Activated T-cell treated with anti-CD3 and anti-CD28 coated beads, Interleukin-2, amount 50 U/mL, for 4 hours (primary cell): Measurements from ENCODE around the gene KCTD18. TPM values are rescaled to one million over a fixed set of nuclear protein-coding genes. Genes with fewer than 3 reads are reported as not detected.

Source experiments
- ATAC-seq, 2 donors: fragments of 200-7000 bp; cut with Tn5 transposase; one replicate each; pipeline ENCODE4 v1.10.0; 2021
- DNase-seq: peaks from one replicate; pipeline ENCODE4 v3.0.0-alpha.2; 2020
- H3K27me3 Mint-ChIP-seq: one replicate; pipeline ENCODE4 v1.8.0; 2021; ENCODE audit warnings: low read depth, mixed read lengths
- H3K36me3 Mint-ChIP-seq: one replicate; pipeline ENCODE4 v1.8.0; 2022; ENCODE audit warnings: mixed read lengths; ENCODE audit not compliant: insufficient read depth
- H3K4me1 Mint-ChIP-seq: one replicate; pipeline ENCODE4 v1.8.0; 2021; ENCODE audit warnings: low read depth, mixed read lengths
- H3K4me3 Mint-ChIP-seq: one replicate; pipeline ENCODE4 v1.8.0; 2021; ENCODE audit warnings: mild to moderate bottlenecking, moderate library complexity, mixed read lengths
- H3K9me3 Mint-ChIP-seq: one replicate; pipeline ENCODE4 v1.8.0; 2021; ENCODE audit warnings: mixed read lengths
- total RNA-seq, 3 donors: library from RNA; stranded (reverse); gene quantifications; one replicate each; pipeline ENCODE4 v1.2.1, GENCODE V29; 2021

KCTD18 gene
- total RNA-seq = 10 to 100 TPM; 11.7 to 12.9 (median 12.7) TPM

- Mint-ChIP-seq H3K4me3 (peak within 1 kb of the TSS; percentile 88), H3K4me1 (peaks cover 25% of the 10 kb centered on the region), H3K36me3 (peaks cover 8% of the 10 kb centered on the region), H3K9me3 (no peaks in the 10 kb centered on the region), H3K27me3 (no peaks in the 10 kb centered on the region)
- ATAC-seq (peak; percentile 99), DNase-seq (peak; percentile 91)
Observed at GRCh38 chr2:200509612-200510433, at the start of gene KCTD18. TSS of gene KCTD18 (minus strand) at chr2:200510068. CDS start at chr2:200507016, 3,052 bp downstream.

GRCh38 chr2:200540793-200541192, 30.9 kb upstream of the KCTD18 start:
- Mint-ChIP-seq H3K36me3 (peaks cover 27% of the 10 kb centered on the region), H3K4me3 (no peak overlapping the region), H3K27me3 (no peaks in the 10 kb centered on the region), H3K4me1 (no peaks in the 10 kb centered on the region), H3K9me3 (peaks cover 3% of the 10 kb centered on the region)
- DNase-seq (no peak), ATAC-seq (no peak)

- DNase-seq = no peak
- no peak for ATAC-seq
- H3K4me1 Mint-ChIP-seq = no peaks in the 10 kb centered on the region
- peaks cover 21% of the 10 kb centered on the region for H3K36me3 Mint-ChIP-seq
- H3K27me3 Mint-ChIP-seq = no peaks in the 10 kb centered on the region
- peaks cover 3% of the 10 kb centered on the region for H3K9me3 Mint-ChIP-seq
- no peak overlapping the region for H3K4me3 Mint-ChIP-seq
Observed at GRCh38 chr2:200538139-200538538, 28.3 kb upstream of the KCTD18 start.

- ATAC-seq (no peak), DNase-seq (no peak)
- H3K4me1 Mint-ChIP-seq = no peaks in the 10 kb centered on the region
- H3K9me3 Mint-ChIP-seq = no peaks in the 10 kb centered on the region
- no peak overlapping the region for H3K4me3 Mint-ChIP-seq
- H3K36me3 Mint-ChIP-seq = peaks cover under 1% of the 10 kb centered on the region
- H3K27me3 Mint-ChIP-seq = no peaks in the 10 kb centered on the region
Observed at GRCh38 chr2:200534572-200534971, 24.7 kb upstream of the KCTD18 start.

GRCh38 chr2:200533754-200534153, 23.9 kb upstream of the KCTD18 start:
- DNase-seq = no peak
- Mint-ChIP-seq H3K27me3 (no peaks in the 10 kb centered on the region), H3K4me1 (no peaks in the 10 kb centered on the region), H3K4me3 (no peak overlapping the region), H3K9me3 (no peaks in the 10 kb centered on the region), H3K36me3 (no peaks in the 10 kb centered on the region)
- no peak for ATAC-seq

- Mint-ChIP-seq H3K9me3 (no peaks in the 10 kb centered on the region), H3K27me3 (peaks cover 2% of the 10 kb centered on the region), H3K4me3 (no peak overlapping the region), H3K36me3 (no peaks in the 10 kb centered on the region), H3K4me1 (peaks cover 12% of the 10 kb centered on the region)
- ATAC-seq (no peak), DNase-seq (no peak)
Observed at GRCh38 chr2:200528228-200528627, 18.4 kb upstream of the KCTD18 start.

- peak; percentile 94 for DNase-seq
- no peaks in the 10 kb centered on the region for H3K36me3 Mint-ChIP-seq
- H3K27me3 Mint-ChIP-seq = peaks cover 2% of the 10 kb centered on the region
- ATAC-seq = peak; percentile 99
- peaks cover 12% of the 10 kb centered on the region for H3K4me1 Mint-ChIP-seq
- H3K9me3 Mint-ChIP-seq = no peaks in the 10 kb centered on the region
- H3K4me3 Mint-ChIP-seq = peak within 1 kb of the TSS; percentile 83
Observed at GRCh38 chr2:200525882-200526651, 16.2 kb upstream of the KCTD18 start, which contains the start of gene SGO2. TSS of gene SGO2 (plus strand) at chr2:200526207. CDS start at chr2:200532976, 6,769 bp downstream.

- DNase-seq = no peak
- Mint-ChIP-seq H3K36me3 (no peaks in the 10 kb centered on the region), H3K27me3 (peaks cover 2% of the 10 kb centered on the region), H3K4me1 (peaks cover 12% of the 10 kb centered on the region), H3K4me3 (peak overlapping the region; percentile 83), H3K9me3 (no peaks in the 10 kb centered on the region)
- no peak for ATAC-seq
Observed at GRCh38 chr2:200525551-200525881, 15.6 kb upstream of the KCTD18 start.

- no peaks in the 10 kb centered on the region for H3K9me3 Mint-ChIP-seq
- peaks cover 2% of the 10 kb centered on the region for H3K27me3 Mint-ChIP-seq
- H3K36me3 Mint-ChIP-seq = no peaks in the 10 kb centered on the region
- DNase-seq (no peak), ATAC-seq (no peak)
- H3K4me1 Mint-ChIP-seq = peaks cover 12% of the 10 kb centered on the region
- peak overlapping the region; percentile 83 for H3K4me3 Mint-ChIP-seq
Observed at GRCh38 chr2:200525066-200525465, 15.2 kb upstream of the KCTD18 start.

- H3K4me3 Mint-ChIP-seq = no peak overlapping the region
- H3K4me1 Mint-ChIP-seq = peaks cover 12% of the 10 kb centered on the region
- no peak for ATAC-seq
- peaks cover 2% of the 10 kb centered on the region for H3K27me3 Mint-ChIP-seq
- DNase-seq = no peak
- H3K9me3 Mint-ChIP-seq = no peaks in the 10 kb centered on the region
- H3K36me3 Mint-ChIP-seq = no peaks in the 10 kb centered on the region
Observed at GRCh38 chr2:200523604-200524003, 13.7 kb upstream of the KCTD18 start.

- Mint-ChIP-seq H3K4me1 (peaks cover 12% of the 10 kb centered on the region), H3K4me3 (no peak overlapping the region), H3K27me3 (peaks cover 2% of the 10 kb centered on the region), H3K9me3 (no peaks in the 10 kb centered on the region), H3K36me3 (no peaks in the 10 kb centered on the region)
- DNase-seq (no peak), ATAC-seq (no peak)
Observed at GRCh38 chr2:200523158-200523557, 13.3 kb upstream of the KCTD18 start.

- H3K4me3 Mint-ChIP-seq = peak overlapping the region; percentile 0
- no peak for ATAC-seq
- no peaks in the 10 kb centered on the region for H3K36me3 Mint-ChIP-seq
Observed at GRCh38 chr2:200515155-200515554, 5.3 kb upstream of the KCTD18 start.

GRCh38 chr2:200509235-200509611, 645 bp downstream of the KCTD18 start:
- H3K36me3 Mint-ChIP-seq = peaks cover 8% of the 10 kb centered on the region
- ATAC-seq = peak in 1 of 2 donors; percentile 3
- no peak for DNase-seq
- H3K9me3 Mint-ChIP-seq = no peaks in the 10 kb centered on the region
- H3K4me3 Mint-ChIP-seq = peak overlapping the region; percentile 88
- peaks cover 25% of the 10 kb centered on the region for H3K4me1 Mint-ChIP-seq
- no peaks in the 10 kb centered on the region for H3K27me3 Mint-ChIP-seq

More at GRCh38 chr2:200515155-200515554, 5.3 kb upstream of the KCTD18 start:
- no peak for DNase-seq
- peaks cover 3% of the 10 kb centered on the region for H3K4me1 Mint-ChIP-seq
- H3K27me3 Mint-ChIP-seq = no peaks in the 10 kb centered on the region
- H3K9me3 Mint-ChIP-seq = peaks cover 10% of the 10 kb centered on the region

GRCh38 chr2:200507179-200507578, 2.7 kb downstream of the KCTD18 start:
- H3K9me3 Mint-ChIP-seq = peaks cover 3% of the 10 kb centered on the region
- H3K4me3 Mint-ChIP-seq = no peak overlapping the region
- peaks cover 25% of the 10 kb centered on the region for H3K4me1 Mint-ChIP-seq
- DNase-seq = no peak
- no peaks in the 10 kb centered on the region for H3K27me3 Mint-ChIP-seq
- peaks cover 19% of the 10 kb centered on the region for H3K36me3 Mint-ChIP-seq
- no peak for ATAC-seq

- no peaks in the 10 kb centered on the region for H3K27me3 Mint-ChIP-seq
- peaks cover 19% of the 10 kb centered on the region for H3K36me3 Mint-ChIP-seq
- peaks cover 25% of the 10 kb centered on the region for H3K4me1 Mint-ChIP-seq
- DNase-seq (no peak), ATAC-seq (no peak)
- peaks cover 3% of the 10 kb centered on the region for H3K9me3 Mint-ChIP-seq
- H3K4me3 Mint-ChIP-seq = no peak overlapping the region
Observed at GRCh38 chr2:200506679-200507078, 3.2 kb downstream of the KCTD18 start.
